ENCODE data around the gene RGS7. TPM values are rescaled to one million over a fixed set of nuclear protein-coding genes. Genes with fewer than 3 reads are reported as not detected.

RGS7 gene
- polyA plus RNA-seq (2011; rRNA removed): 0.07 and 0.08 TPM in 2 replicates
- not detected in 2 replicates for polyA plus RNA-seq (2012; cell fraction: cytosol; rRNA removed)
- polyA plus RNA-seq (2012; cell fraction: nucleus; rRNA removed): 0.01 TPM in 1 of 2 replicates, not detected in the other
- not detected in 3 replicates for polyA plus RNA-seq (2017; fragmentation: RNase III; extraction: RNeasy Plus Mini Kit Qiagen cat#74134 plus additional on column Dnase treatment)
- not detected in 2 replicates for polyA minus RNA-seq (2011; rRNA and poly(A)+ RNA removed)

GRCh38 chr1:241356519-241357365, at the start of gene RGS7:
TSS of gene RGS7 (minus strand) at chr1:241357205.
- ATAC-seq (peak; percentile 84 to 87), DNase-seq (ENCODE audit: low read depth in 1 of 2, low spot score in 1 of 2) (peak; percentile 19 to 36), FAIRE-seq (no peak)
- Histone ChIP-seq H3K4me1 (peaks cover 7% of the 10 kb centered on the region; the same call in 1 of the 3 replicates), H3K27ac (peak within 1 kb of the TSS in 1 of 2 experiments; percentile 67; a peak in 3 of 6 replicates), H3K4me2 (peak within 1 kb of the TSS; percentile 95), H3K4me3 (peak within 1 kb of the TSS; percentile 68), H3K9me3 (no peaks in the 10 kb centered on the region)
- CTCF ChIA-PET: interaction anchor here (1.0 to 1.2 kb wide), 2 partner anchors 625 to 665 kb away, joined by 3 to 4 read pairs; no protein-coding TSS in a partner anchor
- POLR2A ChIA-PET: no interaction called here
- TF ChIP-seq HEYL (CRISPR knock-in tag; IDR thresholded peaks at IDR 0.05) (no peak), BHLHE40 (IDR thresholded peaks at IDR 0.05; ENCODE audit: low read depth, low read length) (no peak), MYC (IDR thresholded peaks at IDR 0.05; ENCODE audit: borderline replicate concordance, low read length) (no peak), REST (IDR thresholded peaks at IDR 0.05) (peak; percentile 65), E2F6 (IDR thresholded peaks at IDR 0.05; ENCODE audit: borderline replicate concordance, low read depth) (peak; percentile 51; the same call in 1 of the 2 replicates), NPAS2 (CRISPR knock-in tag; IDR thresholded peaks at IDR 0.05; ENCODE audit: borderline replicate concordance) (no peak), FOSB (CRISPR knock-in tag; IDR thresholded peaks at IDR 0.05) (no peak)
- 5% methylated on average over 2 of the region's 105 CpGs for WGBS (ENCODE audit: missing lambda C conversion rate)

- POLR2A ChIA-PET: no interaction called here
- H3K4me2 ChIP-seq: no peak overlapping the region
- no peak for FAIRE-seq
- no peak overlapping the region for H3K4me3 ChIP-seq
- no peaks in the 10 kb centered on the region for H3K4me1 ChIP-seq
- no peak for ATAC-seq
- no peaks in the 10 kb centered on the region for H3K9me3 ChIP-seq
- DNase-seq (ENCODE audit: low read depth in 1 of 2, low spot score in 1 of 2): no peak
- TF ChIP-seq JUNB (IDR thresholded peaks at IDR 0.05): no peak
- TF ChIP-seq JUN (IDR thresholded peaks at IDR 0.05): no peak
- no peak for TF ChIP-seq HOXB13 (CRISPR knock-in tag; IDR thresholded peaks at IDR 0.05; ENCODE audit: low read depth)
- 60% methylated on average over 3 of the region's 3 CpGs for WGBS (ENCODE audit: missing lambda C conversion rate)
- H3K27ac ChIP-seq: no peak overlapping the region
- CTCF ChIA-PET: interaction anchor here (0.5 kb wide), 1 partner anchor 444 kb away, joined by 3 read pairs; no protein-coding TSS in a partner anchor
These were observed 49.4 kb upstream of the RGS7 start for GRCh38 chr1:241406421-241406820.

GRCh38 chr1:241401156-241401555, 44.2 kb upstream of the RGS7 start:
- 50% methylated on average over 6 of the region's 6 CpGs for WGBS (ENCODE audit: missing lambda C conversion rate)
- POLR2A ChIA-PET: no interaction called here
- TF ChIP-seq ZC3H11A (IDR thresholded peaks at IDR 0.05): no peak
- no peak for TF ChIP-seq FOXS1 (CRISPR knock-in tag; IDR thresholded peaks at IDR 0.05)
- TF ChIP-seq PBX3 (IDR thresholded peaks at IDR 0.05): no peak
- TF ChIP-seq SREBF2 (IDR thresholded peaks at IDR 0.05): no peak
- TF ChIP-seq JUNB (IDR thresholded peaks at IDR 0.05): no peak
- TF ChIP-seq CTCF (IDR thresholded peaks at IDR 0.05): no peak
- no peak for TF ChIP-seq CBX8 (IDR thresholded peaks at IDR 0.05)
- TF ChIP-seq MAX (IDR thresholded peaks at IDR 0.05): no peak
- no peak for TF ChIP-seq E2F6 (IDR thresholded peaks at IDR 0.05; ENCODE audit: borderline replicate concordance, low read depth)
- TF ChIP-seq ATOH8 (CRISPR knock-in tag; IDR thresholded peaks at IDR 0.05; ENCODE audit: low read depth): no peak
- no peak for TF ChIP-seq KDM5A (IDR thresholded peaks at IDR 0.05)
- no peak for TF ChIP-seq ESRRA (IDR thresholded peaks at IDR 0.05; ENCODE audit: borderline replicate concordance, low read length)
- no peak for TF ChIP-seq RAD21 (conservative IDR thresholded peaks at IDR 0.05 in 1 of 2, IDR thresholded peaks at IDR 0.05 in 1 of 2)
- no peak for TF ChIP-seq HOXA7 (CRISPR knock-in tag; IDR thresholded peaks at IDR 0.05)

More at GRCh38 chr1:241401156-241401555, 44.2 kb upstream of the RGS7 start:
- ATAC-seq (no peak), DNase-seq (ENCODE audit: low read depth in 1 of 2, low spot score in 1 of 2) (no peak), FAIRE-seq (no peak)
- CTCF ChIA-PET: interaction anchor here (1.1 kb wide), 1 partner anchor 13 kb away, joined by 3 read pairs; no protein-coding TSS in a partner anchor
- H3K4me1 ChIP-seq: no peaks in the 10 kb centered on the region
- H3K4me3 ChIP-seq: no peak overlapping the region
- no peak overlapping the region for H3K27ac ChIP-seq
- no peak overlapping the region for H3K4me2 ChIP-seq
- H3K9me3 ChIP-seq: no peaks in the 10 kb centered on the region
